ENCODE measurements around the gene NIPSNAP3A.

NIPSNAP3A gene

DNA sequence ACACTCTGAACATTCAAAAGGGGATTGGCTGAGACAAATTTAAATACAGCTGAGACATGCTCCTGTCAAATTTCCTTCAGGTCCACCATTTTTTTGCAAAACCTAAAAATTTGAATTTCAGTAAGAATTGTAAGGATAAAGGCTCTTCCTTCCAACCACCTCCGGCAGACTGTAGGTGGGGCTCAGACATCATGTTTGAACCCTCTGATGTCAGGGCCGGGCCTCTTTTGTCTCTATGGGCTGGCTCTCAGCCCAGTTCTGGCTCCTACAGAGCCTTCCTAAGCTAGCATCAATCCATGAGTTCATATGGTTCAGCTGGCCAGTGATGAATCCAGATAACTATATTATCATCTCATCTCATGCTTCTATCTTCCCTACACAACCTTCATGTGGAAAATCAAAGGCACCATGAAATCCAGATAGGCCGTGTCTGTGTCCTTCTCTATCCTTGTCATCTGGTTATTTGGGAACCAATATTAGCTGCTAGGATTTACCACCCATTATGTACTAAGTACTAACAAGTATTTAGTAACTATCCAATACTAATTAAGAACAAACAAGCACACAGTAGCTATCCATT, 60.6 kb downstream of the NIPSNAP3A start:
- no peak for DNase-seq (ENCODE audit: low spot score)
